SU-DHL-6 (cell line): ENCODE measurements around the gene PRPF18.
A peak's percentile ranks its signal among the peaks of the same experiment; 100 is the strongest.
"Not testable (repeated sequence)": the region's sequence is repeated elsewhere in the genome, so short reads cannot be mapped to it uniquely, and the experiment has no call there.

ENCODE experiments used
- H2AFZ ChIP-seq: fragments of 200-600 bp; sonication (generic); 2 replicates; pipeline ENCODE4 v1.6.1; 2014; ENCODE audit warnings: low read depth, mild to moderate bottlenecking, moderate library complexity, mixed read lengths, antibody characterized with exemption, low read length; ENCODE audit not compliant: severe bottlenecking
- H3F3A ChIP-seq: fragments of 200-600 bp; shearing (Covaris generic); 2 replicates; pipeline ENCODE4 v1.6.0; 2016; ENCODE audit warnings: antibody characterized with exemption, mild to moderate bottlenecking; ENCODE audit not compliant: insufficient read depth
- H3K27ac ChIP-seq: fragments of 200-600 bp; sonication (generic); 2 replicates; pipeline ENCODE4 v1.5.1; 2016; ENCODE audit warnings: low read depth, mild to moderate bottlenecking, low read length, moderate library complexity, mixed read lengths
- H3K27me3 ChIP-seq: fragments of 200-600 bp; sonication (generic), shearing (Covaris generic); 2 replicates; pipeline ENCODE4 v1.6.0; 2014; ENCODE audit warnings: mild to moderate bottlenecking, low read length
- H3K36me3 ChIP-seq: fragments of 200-600 bp; sonication (generic); 2 replicates; pipeline ENCODE4 v1.6.1; 2014; ENCODE audit warnings: mild to moderate bottlenecking, low read length, mixed read lengths
- H3K4me2 ChIP-seq: fragments of 300-600, 200-600 bp; shearing (Covaris generic), sonication (generic); 2 replicates; pipeline ENCODE4 v1.6.0; 2014; ENCODE audit warnings: low read length, low read depth, mild to moderate bottlenecking; ENCODE audit not compliant: poor library complexity, severe bottlenecking
- H3K4me3 ChIP-seq: fragments of 200-600 bp; sonication (generic); 2 replicates; pipeline ENCODE4 v1.5.1; 2014; ENCODE audit warnings: antibody characterized with exemption, low read length, mild to moderate bottlenecking, mixed read lengths; ENCODE audit not compliant: insufficient read depth, poor library complexity, severe bottlenecking
- H3K79me2 ChIP-seq: fragments of 200-600 bp; sonication (generic); 2 replicates; pipeline ENCODE4 v1.6.1; 2014; ENCODE audit warnings: mild to moderate bottlenecking, low read length, moderate library complexity; ENCODE audit not compliant: insufficient read depth
- H3K9ac ChIP-seq: fragments of 200-600 bp; sonication (generic); 2 replicates; pipeline ENCODE4 v1.7.0; 2014; ENCODE audit warnings: mild to moderate bottlenecking, low read length
- H3K9me2 ChIP-seq: fragments of 200-600 bp; sonication (generic); replicated peaks from 2 replicates; pipeline ENCODE4 v1.6.1; 2014; ENCODE audit warnings: low read length; ENCODE audit not compliant: insufficient read depth
- H3K9me3 ChIP-seq: fragments of 200-600 bp; sonication (generic); 2 replicates; pipeline ENCODE4 v1.6.1; 2014; ENCODE audit warnings: low read length, mixed read lengths; ENCODE audit not compliant: insufficient read depth
- H4K20me1 ChIP-seq: fragments of 200-600 bp; sonication (generic); 2 replicates; pipeline ENCODE4 v1.6.1; 2014; ENCODE audit warnings: low read depth, mild to moderate bottlenecking, antibody characterized with exemption, low read length, moderate library complexity, mixed read lengths
- CTCF ChIP-seq: fragments of 200-600 bp; sonication (generic); IDR thresholded peaks from one replicate; pipeline ENCODE4 v1.5.1; 2017; ENCODE audit warnings: antibody characterized with exemption, mild to moderate bottlenecking, low read length, moderate library complexity; ENCODE audit not compliant: insufficient read depth, poor library complexity, severe bottlenecking
- EZH2phosphoT487 ChIP-seq: fragments of 200-600 bp; sonication (generic), shearing (Covaris generic); conservative IDR thresholded peaks from 2 replicates; pipeline ENCODE4 v1.6.1; 2018; ENCODE audit warnings: mild to moderate bottlenecking, antibody characterized with exemption, low read length, moderate library complexity, mixed read lengths

Gene PRPF18

GRCh38 chr10:13586676-13587355, at the start of gene PRPF18:
TSS of gene PRPF18 (plus strand) at chr10:13586965. CDS start at chr10:13587087, 122 bp downstream.
- Histone ChIP-seq H3K36me3 (no peaks in the 10 kb centered on the region), H3K79me2 (peaks cover 32% of the 10 kb centered on the region), H3K4me2 (peak within 1 kb of the TSS; percentile 63), H4K20me1 (no peaks in the 10 kb centered on the region), H3K9me3 (no peaks in the 10 kb centered on the region), H2AFZ (peak within 1 kb of the TSS; percentile 77), H3K9me2 (no peaks in the 10 kb centered on the region), H3K27me3 (no peaks in the 10 kb centered on the region), H3K4me3 (peak within 1 kb of the TSS; percentile 92), H3F3A (no peaks in the 10 kb centered on the region), H3K27ac (no peak within 1 kb of the TSS), H3K9ac (peak within 1 kb of the TSS; percentile 75)
- peak; percentile 91 for TF ChIP-seq CTCF
- no peak for TF ChIP-seq EZH2phosphoT487

DNA sequence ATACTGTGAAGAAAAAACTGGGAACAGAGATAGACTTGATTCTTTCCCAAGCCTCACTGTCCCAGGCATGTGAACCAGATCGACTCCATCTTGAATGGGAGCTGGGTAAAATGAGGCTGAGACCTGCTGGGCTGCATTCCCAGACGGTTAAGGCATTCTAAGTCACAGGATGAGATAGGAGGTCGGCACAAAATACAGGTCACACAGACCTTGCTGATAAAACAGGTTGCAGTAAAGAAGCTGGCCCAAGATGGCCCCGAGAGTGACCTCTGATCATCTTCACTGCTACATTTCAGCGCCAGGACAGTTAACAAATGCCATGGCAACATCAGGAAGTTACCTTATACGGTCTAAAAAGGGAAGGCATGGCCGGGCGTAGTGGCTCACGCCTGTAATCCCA, 48.8 kb upstream of the PRPF18 start:
- H3F3A ChIP-seq, H3K4me3 ChIP-seq, H3K9me2 ChIP-seq, H3K9ac ChIP-seq, H3K36me3 ChIP-seq, H3K27ac ChIP-seq, H4K20me1 ChIP-seq, H2AFZ ChIP-seq, H3K27me3 ChIP-seq, H3K79me2 ChIP-seq, H3K9me3 ChIP-seq, H3K4me2 ChIP-seq: not testable (repeated sequence)

DNA sequence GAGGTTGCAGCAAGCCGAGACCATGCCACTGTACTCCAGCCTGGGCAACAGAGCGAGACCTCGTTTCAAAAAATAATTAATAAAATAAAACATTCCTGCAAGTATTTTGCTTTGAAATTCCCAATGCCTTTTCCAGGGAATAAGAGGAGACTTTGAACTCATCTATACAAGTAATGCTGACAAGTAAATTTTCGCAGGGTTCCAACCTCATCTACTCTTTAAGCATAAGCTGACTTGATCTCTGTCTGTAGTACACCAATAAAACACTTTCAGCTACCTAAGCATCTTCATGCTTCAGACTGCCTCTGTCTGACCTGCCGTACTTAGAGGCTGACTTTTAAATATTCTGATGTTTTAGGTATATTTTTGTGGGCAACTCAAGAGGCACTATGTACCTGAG, 44.2 kb upstream of the PRPF18 start:
- TF ChIP-seq CTCF (no peak), EZH2phosphoT487 (no peak)

GRCh38 chr10:13550802-13551201, 36.0 kb upstream of the PRPF18 start:
- Histone ChIP-seq H3K9ac (no peak overlapping the region), H3F3A (no peaks in the 10 kb centered on the region), H3K79me2 (no peaks in the 10 kb centered on the region), H3K27me3 (no peaks in the 10 kb centered on the region), H3K9me3 (no peaks in the 10 kb centered on the region; the same call in 1 of the 2 replicates), H3K9me2 (no peaks in the 10 kb centered on the region), H4K20me1 (no peaks in the 10 kb centered on the region), H3K27ac (no peak overlapping the region), H3K36me3 (no peaks in the 10 kb centered on the region), H2AFZ (no peak overlapping the region), H3K4me3 (no peak overlapping the region), H3K4me2 (no peak overlapping the region)
- no peak for TF ChIP-seq EZH2phosphoT487
- no peak for TF ChIP-seq CTCF

More for the DNA sequence above, 44.2 kb upstream of the PRPF18 start:
- no peaks in the 10 kb centered on the region for H4K20me1 ChIP-seq
- H3K9me2 ChIP-seq, result no peaks in the 10 kb centered on the region
- H3K9me3 ChIP-seq, result no peaks in the 10 kb centered on the region
- no peak overlapping the region for H3K27ac ChIP-seq
- no peaks in the 10 kb centered on the region for H3K27me3 ChIP-seq
- H3K36me3 ChIP-seq, result no peaks in the 10 kb centered on the region
- H2AFZ ChIP-seq, result no peak overlapping the region
- no peaks in the 10 kb centered on the region for H3F3A ChIP-seq
- H3K4me3 ChIP-seq, result no peak overlapping the region
- H3K79me2 ChIP-seq, result no peaks in the 10 kb centered on the region
- H3K4me2 ChIP-seq, result no peak overlapping the region
- no peak overlapping the region for H3K9ac ChIP-seq
